Large intestine (tissue), 3 donors: Measurements from ENCODE around the gene MRPL55. TPM values are rescaled to one million over a fixed set of nuclear protein-coding genes. Genes with fewer than 3 reads are reported as not detected.

Experiments used
- DNase-seq, 2 donors: peaks; one replicate each; pipeline versions ENCODE4 v3.0.0 to v3.0.0-alpha.2; 2013
- H3K27ac ChIP-seq: one replicate; pipeline ENCODE4 v1.5.1; 2013; ENCODE audit warnings: low read length
- H3K27me3 ChIP-seq: 2 replicates; pipeline ENCODE4 v1.6.1; 2013; ENCODE audit warnings: low read length; ENCODE audit not compliant: control insufficient read depth, insufficient read depth
- H3K36me3 ChIP-seq: 2 replicates; pipeline ENCODE4 v1.6.1; 2013; ENCODE audit warnings: low read length; ENCODE audit not compliant: control insufficient read depth, insufficient read depth
- H3K4me1 ChIP-seq: one replicate; pipeline ENCODE4 v1.6.1; 2013; ENCODE audit warnings: low read length; ENCODE audit not compliant: control insufficient read depth, insufficient read depth
- H3K4me3 ChIP-seq: one replicate; pipeline ENCODE4 v1.5.1; 2013; ENCODE audit warnings: low read length
- H3K9me3 ChIP-seq: one replicate; pipeline ENCODE4 v1.6.1; 2013; ENCODE audit warnings: mild to moderate bottlenecking, low read depth, low read length, moderate library complexity; ENCODE audit not compliant: control insufficient read depth
- WGBS: methylation state at CpG from one replicate; pipeline ENCODE4 v1.1.5; 2013; ENCODE audit warnings: low lambda C conversion rate; ENCODE audit not compliant: insufficient coverage; 5-methylcytosine and 5-hydroxymethylcytosine counted together
- polyA plus RNA-seq: library from polyadenylated mRNA; unstranded; fragments of 120-200 nt; gene quantifications from one replicate; pipeline ENCODE4 v1.2.1, GENCODE V29; 2013

The MRPL55 gene
- polyA plus RNA-seq, 1 donor: 61.1 TPM

DNA sequence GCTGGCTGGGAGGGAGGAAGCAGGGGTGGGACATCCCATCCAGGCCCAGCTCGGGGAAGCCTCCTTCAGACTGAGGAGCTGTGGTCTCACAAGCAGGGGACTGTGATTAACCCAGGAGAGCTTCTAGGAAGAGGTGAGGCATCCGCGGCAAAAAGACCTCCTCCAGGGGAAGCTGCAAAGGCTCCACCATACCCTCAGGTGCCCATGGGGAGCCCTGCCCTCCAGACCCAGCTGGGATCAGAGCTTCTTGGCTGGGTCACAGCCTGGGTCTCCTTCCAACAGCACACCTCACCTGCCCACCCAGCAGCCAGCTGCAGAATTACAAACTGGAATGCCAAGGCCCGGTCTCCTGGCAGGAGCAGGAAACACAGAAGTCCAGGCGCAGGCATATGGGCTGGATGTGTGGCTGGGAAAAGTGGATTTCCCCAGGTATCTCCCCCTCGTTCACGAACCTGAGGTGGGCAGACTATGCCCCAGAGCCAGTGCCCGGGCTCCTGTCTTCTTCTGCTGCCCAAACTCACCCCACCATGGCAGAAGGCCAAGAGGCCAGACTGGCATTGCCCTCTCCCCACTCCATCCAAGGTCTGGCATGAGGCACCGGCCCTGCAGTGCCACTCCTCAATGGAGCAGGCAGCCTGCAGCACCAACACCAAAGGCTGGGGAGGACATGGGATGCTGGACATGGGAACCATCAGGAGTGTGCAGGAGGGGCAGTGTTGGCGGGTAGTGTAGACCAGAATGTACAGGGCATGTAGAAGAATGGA is 42.0 kb downstream of the MRPL55 start:
- no peak overlapping the region for H3K4me3 ChIP-seq
- no peak overlapping the region for H3K27ac ChIP-seq
- H3K36me3 ChIP-seq: no peaks in the 10 kb centered on the region
- peaks cover 58% of the 10 kb centered on the region for H3K27me3 ChIP-seq
- H3K9me3 ChIP-seq: no peaks in the 10 kb centered on the region
- DNase-seq: no peak
- WGBS: no CpG with 5 or more reads among the region's 10 CpGs
- no peaks in the 10 kb centered on the region for H3K4me1 ChIP-seq

DNA sequence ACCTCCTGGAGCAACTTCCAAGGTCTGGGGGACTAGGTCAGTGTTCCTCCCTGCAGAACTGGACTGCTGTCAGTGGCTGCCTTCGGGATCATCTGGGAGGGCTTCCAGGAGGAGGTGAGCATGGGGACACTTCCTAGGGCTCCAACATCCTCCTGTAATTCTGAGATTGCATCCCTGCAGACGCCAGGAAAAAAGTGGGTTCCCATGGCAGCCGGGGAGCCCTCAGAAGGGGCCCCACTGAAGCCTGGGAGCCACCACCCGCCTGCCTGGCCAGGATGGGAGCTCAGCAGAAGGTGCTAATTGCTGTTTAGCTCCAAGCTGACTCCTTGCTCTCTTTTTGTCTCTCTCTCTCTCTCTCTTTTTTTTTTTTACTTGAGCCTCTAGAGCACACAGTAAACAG is 42.7 kb downstream of the MRPL55 start:
- no CpG with 5 or more reads among the region's 4 CpGs for WGBS
- no peak for DNase-seq
- no peaks in the 10 kb centered on the region for H3K4me1 ChIP-seq
- no peaks in the 10 kb centered on the region for H3K9me3 ChIP-seq
- H3K36me3 ChIP-seq: no peaks in the 10 kb centered on the region
- peaks cover 62% of the 10 kb centered on the region for H3K27me3 ChIP-seq
- H3K27ac ChIP-seq: no peak overlapping the region
- H3K4me3 ChIP-seq: no peak overlapping the region

DNA sequence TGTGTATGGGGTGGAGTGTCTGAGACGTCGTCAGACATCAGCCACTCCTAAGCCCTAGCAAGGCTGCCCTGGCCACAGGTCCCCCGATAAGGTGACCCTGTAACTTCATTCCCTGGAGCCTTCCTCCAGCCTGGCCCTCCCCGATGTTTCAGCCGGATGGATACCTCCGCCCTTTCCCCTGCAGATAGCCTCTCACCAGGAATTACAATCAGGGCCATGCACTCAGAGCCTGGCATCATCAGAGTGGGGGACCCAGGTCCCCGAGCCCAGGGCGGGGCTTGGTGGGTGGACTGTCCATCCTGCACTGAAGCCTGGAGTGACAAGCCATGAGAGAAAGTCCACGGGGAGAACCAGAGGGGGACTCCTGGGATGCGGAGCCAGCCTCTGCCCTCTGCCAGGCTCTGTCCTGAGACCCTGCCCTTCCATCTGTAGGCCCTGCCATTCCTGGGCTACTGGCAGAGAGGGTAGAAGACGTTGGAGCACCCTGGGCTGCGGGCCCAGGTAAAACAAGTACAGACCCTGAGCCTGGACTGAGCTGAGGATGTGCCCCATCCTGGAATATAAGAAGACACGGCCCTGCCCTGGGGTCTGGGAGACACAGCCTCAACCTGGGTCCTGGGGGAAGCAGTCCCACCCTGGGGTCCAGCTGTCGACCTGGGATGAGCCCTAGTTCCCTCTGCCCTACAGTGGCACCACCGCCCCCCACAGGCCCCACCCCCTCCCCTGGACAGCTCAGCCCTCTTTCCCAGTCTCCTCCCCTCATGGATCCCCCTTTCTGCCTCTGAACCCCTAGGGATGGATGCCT is 43.4 kb downstream of the MRPL55 start:
- Histone ChIP-seq H3K4me3 (no peak overlapping the region), H3K27ac (no peak overlapping the region), H3K4me1 (peaks cover 3% of the 10 kb centered on the region), H3K36me3 (no peaks in the 10 kb centered on the region), H3K9me3 (no peaks in the 10 kb centered on the region), H3K27me3 (peaks cover 65% of the 10 kb centered on the region)
- DNase-seq: no peak
- WGBS: no CpG with 5 or more reads among the region's 15 CpGs

DNA sequence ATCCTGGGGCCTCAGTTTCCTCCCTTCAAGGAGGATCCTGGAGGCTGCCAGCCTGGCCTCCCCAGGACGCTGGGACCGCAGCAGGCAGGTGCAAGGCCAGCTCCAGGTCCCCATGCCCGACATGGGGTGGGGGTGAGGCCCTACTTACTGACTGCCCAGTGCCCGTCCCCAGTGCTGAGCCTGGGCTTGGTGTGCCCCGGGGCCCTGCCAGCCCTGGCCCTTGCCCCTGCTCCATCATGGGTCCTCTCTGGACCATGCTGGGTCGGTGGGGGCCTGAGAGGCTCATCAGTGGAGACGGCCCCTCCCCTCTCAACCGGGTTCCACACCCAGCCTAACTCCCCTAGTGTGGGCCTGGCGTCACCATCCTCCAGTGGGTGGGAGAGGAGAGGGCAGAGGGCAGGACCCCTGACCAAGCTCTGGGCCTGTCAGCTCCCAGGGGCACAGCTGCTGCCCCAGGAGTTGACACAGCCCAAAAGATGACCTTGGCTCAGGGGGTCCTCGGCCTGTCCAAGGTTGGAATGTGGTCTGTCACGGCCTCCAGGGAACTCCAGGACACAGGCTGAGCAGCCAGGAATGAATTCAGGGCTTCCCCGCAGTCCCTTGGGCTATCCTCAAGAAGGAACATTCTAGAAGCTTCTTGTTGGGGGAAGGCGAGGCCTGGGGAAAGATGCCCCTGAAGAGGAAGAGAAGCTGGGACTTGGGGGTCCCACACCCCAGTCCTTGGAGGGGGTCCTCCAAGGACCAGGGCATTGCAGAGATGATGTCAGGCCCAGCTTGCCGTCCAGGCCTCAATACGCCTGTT is 44.2 kb downstream of the MRPL55 start:
- H3K27me3 ChIP-seq: peaks cover 66% of the 10 kb centered on the region
- peaks cover 6% of the 10 kb centered on the region for H3K9me3 ChIP-seq
- peaks cover 9% of the 10 kb centered on the region for H3K4me1 ChIP-seq
- no CpG with 5 or more reads among the region's 15 CpGs for WGBS
- no peak for DNase-seq
- H3K4me3 ChIP-seq: no peak overlapping the region
- no peaks in the 10 kb centered on the region for H3K36me3 ChIP-seq
- no peak overlapping the region for H3K27ac ChIP-seq

DNA sequence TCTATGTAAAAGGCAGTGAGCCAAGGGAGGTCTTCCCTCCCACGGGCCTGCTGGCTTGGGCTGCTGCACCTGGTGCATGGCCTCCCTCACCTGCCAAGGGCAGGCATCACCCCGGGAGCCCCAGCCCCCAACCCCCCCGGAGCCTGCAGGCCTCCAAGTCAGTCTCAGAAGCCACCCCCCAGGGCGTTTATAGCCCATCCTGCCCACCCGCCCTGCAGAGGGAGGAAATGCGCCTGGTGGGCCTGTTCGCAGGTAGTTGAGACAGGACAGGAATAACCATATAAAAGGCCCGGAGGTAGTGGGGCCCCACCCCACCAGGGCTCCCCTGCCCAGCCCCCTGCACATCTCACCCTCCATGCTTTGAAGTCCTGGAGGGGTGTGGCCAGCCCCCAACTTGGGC is 44.8 kb downstream of the MRPL55 start:
- no peaks in the 10 kb centered on the region for H3K36me3 ChIP-seq
- WGBS: no CpG with 5 or more reads among the region's 8 CpGs
- H3K4me3 ChIP-seq: no peak overlapping the region
- no peak for DNase-seq
- peaks cover 9% of the 10 kb centered on the region for H3K4me1 ChIP-seq
- peaks cover 9% of the 10 kb centered on the region for H3K9me3 ChIP-seq
- H3K27ac ChIP-seq: no peak overlapping the region
- peaks cover 67% of the 10 kb centered on the region for H3K27me3 ChIP-seq

DNA sequence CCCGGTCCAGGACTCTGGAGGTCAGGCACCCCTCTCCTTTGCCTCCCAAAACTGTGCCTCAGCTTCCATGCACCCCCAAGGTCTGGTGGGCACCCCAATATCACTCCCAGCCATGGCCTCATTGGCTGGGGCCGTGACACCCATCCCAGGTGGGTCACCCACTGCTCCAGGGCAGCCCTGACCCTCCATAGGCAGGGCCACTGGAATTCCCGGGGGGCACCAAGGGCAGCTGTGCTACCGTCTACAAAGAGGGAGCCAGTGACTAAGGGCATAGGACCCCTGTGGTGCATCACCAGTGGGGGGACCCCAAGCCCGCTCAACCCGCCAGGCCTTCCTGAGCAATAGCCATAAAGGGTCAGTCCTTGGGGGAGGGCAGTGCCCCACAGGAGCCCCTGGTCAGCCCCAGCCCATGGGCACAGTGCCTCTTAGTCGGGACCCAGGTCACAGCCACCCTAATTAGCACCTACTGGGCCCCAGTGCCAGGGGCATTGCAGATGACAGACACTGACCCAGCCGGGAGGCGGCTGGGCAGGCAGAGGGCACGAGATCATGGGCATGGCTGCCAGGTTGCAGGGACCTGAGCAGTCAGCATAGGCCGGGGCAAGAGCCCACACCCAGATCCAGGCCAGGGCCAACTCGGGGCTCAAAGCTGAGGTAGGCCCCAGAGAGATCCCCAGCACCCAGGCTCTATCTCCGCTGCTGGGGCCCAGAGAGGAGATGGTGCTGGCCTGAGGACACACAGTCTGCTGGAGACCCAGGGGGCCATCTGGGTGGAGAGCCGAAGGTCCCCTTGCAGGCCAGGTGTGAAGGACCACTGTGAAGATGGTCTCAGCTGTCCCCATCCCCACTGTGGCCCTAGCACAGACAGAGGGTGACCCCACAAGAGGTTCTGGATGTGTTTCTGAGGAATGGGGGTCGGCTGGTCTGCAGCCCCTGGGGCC is 45.6 kb downstream of the MRPL55 start:
- Histone ChIP-seq H3K4me3 (no peak overlapping the region), H3K27me3 (peaks cover 67% of the 10 kb centered on the region), H3K9me3 (peaks cover 17% of the 10 kb centered on the region), H3K27ac (no peak overlapping the region), H3K4me1 (peaks cover 9% of the 10 kb centered on the region), H3K36me3 (no peaks in the 10 kb centered on the region)
- no CpG with 5 or more reads among the region's 15 CpGs for WGBS
- no peak for DNase-seq

DNA sequence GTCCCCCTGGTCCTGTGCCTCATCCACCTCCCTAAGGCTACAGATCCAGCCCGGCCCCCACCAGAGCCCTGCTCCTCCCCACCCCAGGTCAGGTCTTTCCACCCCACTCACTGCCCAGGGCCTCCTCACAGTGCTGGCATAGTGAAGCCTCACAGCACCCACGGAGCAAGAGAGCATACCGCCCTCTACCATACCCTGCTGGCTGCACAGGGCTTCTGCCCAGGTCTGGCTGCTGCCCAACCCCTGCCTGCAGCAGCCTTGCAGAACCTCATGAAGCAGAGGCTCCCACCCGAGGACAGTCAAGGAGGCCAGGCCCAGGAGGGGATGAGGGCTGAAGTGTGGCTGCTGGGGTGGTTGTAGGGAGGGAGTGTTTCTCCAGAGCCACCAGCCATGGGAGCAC is 46.3 kb downstream of the MRPL55 start:
- peaks cover 9% of the 10 kb centered on the region for H3K4me1 ChIP-seq
- H3K27ac ChIP-seq: no peak overlapping the region
- no peaks in the 10 kb centered on the region for H3K36me3 ChIP-seq
- DNase-seq: no peak
- H3K9me3 ChIP-seq: peaks cover 18% of the 10 kb centered on the region
- H3K27me3 ChIP-seq: peaks cover 70% of the 10 kb centered on the region
- WGBS: no CpG with 5 or more reads among the region's 4 CpGs
- H3K4me3 ChIP-seq: no peak overlapping the region

DNA sequence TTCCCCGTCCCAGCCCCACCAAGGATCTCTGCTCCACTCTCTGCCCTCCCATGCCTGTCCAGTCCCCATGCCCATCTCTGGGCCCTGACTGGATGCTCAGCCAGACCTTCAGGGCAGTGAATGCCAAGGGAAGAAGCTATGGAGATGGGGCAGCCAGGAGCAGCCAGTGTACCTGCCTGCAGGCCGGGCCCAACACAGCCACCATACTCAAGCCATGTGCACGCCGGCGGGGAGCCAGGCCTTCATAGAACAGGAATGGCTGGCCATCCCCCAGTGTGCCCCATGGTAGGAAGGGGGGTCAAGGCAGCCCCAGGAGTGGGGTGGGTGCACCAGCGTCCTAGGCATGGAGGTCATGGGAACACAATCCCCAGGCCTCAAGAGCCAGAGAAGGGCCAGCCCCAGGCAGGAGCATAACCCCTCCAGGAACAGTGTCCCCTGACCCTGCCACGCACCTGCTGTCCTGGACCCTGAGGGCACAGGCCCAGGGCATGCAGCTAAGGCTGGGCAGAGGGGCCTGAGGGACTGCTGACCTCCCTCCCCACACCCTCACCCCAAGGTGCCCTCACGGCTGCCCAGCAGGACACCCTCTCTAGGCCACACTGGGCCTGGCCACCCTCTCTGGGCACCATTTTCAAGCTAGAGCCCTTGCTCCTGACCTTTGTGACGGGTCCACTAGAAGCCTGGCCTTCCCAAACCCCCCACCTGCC is 46.9 kb downstream of the MRPL55 start:
- DNase-seq: no peak
- WGBS: no CpG with 5 or more reads among the region's 9 CpGs
- H3K4me1 ChIP-seq: peaks cover 9% of the 10 kb centered on the region
- peaks cover 72% of the 10 kb centered on the region for H3K27me3 ChIP-seq
- H3K27ac ChIP-seq: no peak overlapping the region
- H3K9me3 ChIP-seq: peaks cover 18% of the 10 kb centered on the region
- no peak overlapping the region for H3K4me3 ChIP-seq
- H3K36me3 ChIP-seq: no peaks in the 10 kb centered on the region

DNA sequence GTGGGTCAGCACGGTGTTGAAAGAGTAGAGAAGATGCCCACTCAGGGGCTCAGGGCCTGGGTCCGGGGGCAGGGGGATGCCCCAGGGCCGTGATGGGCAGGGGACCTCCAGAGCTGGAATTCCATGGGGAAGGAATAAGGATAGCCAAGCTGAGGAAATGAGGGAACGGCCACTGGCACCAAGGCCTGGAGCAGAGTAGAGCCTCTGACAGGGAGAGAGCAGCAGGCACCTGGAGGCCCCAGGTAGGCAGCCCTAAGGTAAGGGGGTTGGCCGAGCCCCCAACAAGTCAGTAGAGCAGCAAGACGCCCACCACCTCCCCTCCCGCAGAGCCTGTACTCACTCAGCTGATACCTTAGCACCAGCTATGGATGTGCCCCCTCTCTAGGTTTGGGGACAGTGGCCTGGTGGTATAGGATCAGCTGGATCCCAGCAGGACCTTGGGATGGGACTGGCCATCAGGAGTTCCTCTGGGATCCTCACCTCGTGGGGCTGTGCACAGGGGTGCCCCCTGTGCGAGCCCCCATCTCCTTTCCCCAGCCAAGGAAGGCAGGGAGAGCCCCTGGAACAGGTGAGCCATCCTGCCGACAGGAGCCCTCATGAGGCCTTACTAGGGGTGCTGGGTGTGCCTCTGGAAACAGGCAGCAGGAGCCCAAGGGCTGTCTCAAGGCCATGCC is 47.6 kb downstream of the MRPL55 start:
- Histone ChIP-seq H3K4me3 (no peak overlapping the region), H3K9me3 (peaks cover 18% of the 10 kb centered on the region), H3K4me1 (peaks cover 9% of the 10 kb centered on the region), H3K27ac (no peak overlapping the region), H3K36me3 (no peaks in the 10 kb centered on the region), H3K27me3 (peaks cover 70% of the 10 kb centered on the region)
- no CpG with 5 or more reads among the region's 10 CpGs for WGBS
- DNase-seq: no peak
